GM06990 (cell line): Measurements from ENCODE around the gene SCAMP1.

Experiments used
- DNase-seq: peaks from one replicate; pipeline ENCODE4 v3.0.0-alpha.2; 2011; ENCODE audit not compliant: insufficient read length; ENCODE audit errors: extremely low read depth
- H3K27me3 ChIP-seq: replicated peaks from 2 replicates; pipeline ENCODE4 v1.6.0; 2011; ENCODE audit warnings: low read length; ENCODE audit not compliant: control insufficient read depth, insufficient read depth
- H3K36me3 ChIP-seq: 2 replicates; pipeline ENCODE4 v1.5.1; 2011; ENCODE audit warnings: low read length; ENCODE audit not compliant: control insufficient read depth, insufficient read depth
- H3K4me3 ChIP-seq: replicated peaks from 2 replicates; pipeline ENCODE4 v1.5.1; 2011; ENCODE audit warnings: low read depth, mild to moderate bottlenecking, control low read depth, low read length
- TF ChIP-seq, protein P1 (sequence below): IDR thresholded peaks from 2 replicates; pipeline ENCODE4 v1.5.1; 2011; ENCODE audit warnings: low read length, control low read depth, mild to moderate bottlenecking, inconsistent platforms; ENCODE audit not compliant: insufficient read depth, poor library complexity, severe bottlenecking

SCAMP1 gene

GRCh38 chr5:78361631-78361993 lies 1.2 kb downstream of the SCAMP1 start:
- TF ChIP-seq, protein P1, sequence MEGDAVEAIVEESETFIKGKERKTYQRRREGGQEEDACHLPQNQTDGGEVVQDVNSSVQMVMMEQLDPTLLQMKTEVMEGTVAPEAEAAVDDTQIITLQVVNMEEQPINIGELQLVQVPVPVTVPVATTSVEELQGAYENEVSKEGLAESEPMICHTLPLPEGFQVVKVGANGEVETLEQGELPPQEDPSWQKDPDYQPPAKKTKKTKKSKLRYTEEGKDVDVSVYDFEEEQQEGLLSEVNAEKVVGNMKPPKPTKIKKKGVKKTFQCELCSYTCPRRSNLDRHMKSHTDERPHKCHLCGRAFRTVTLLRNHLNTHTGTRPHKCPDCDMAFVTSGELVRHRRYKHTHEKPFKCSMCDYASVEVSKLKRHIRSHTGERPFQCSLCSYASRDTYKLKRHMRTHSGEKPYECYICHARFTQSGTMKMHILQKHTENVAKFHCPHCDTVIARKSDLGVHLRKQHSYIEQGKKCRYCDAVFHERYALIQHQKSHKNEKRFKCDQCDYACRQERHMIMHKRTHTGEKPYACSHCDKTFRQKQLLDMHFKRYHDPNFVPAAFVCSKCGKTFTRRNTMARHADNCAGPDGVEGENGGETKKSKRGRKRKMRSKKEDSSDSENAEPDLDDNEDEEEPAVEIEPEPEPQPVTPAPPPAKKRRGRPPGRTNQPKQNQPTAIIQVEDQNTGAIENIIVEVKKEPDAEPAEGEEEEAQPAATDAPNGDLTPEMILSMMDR, result no peak
- H3K4me3 ChIP-seq, result peak overlapping the region; percentile 95
- no peaks in the 10 kb centered on the region for H3K27me3 ChIP-seq
- peaks cover 3% of the 10 kb centered on the region for H3K36me3 ChIP-seq
- DNase-seq, result no peak

GRCh38 chr5:78362220-78362619 lies 1.8 kb downstream of the SCAMP1 start:
- TF ChIP-seq, protein P1, result no peak
- no peaks in the 10 kb centered on the region; the same call in 1 of the 2 replicates for H3K36me3 ChIP-seq
- no peak for DNase-seq
- H3K27me3 ChIP-seq, result no peaks in the 10 kb centered on the region
- no peak overlapping the region for H3K4me3 ChIP-seq

DNA sequence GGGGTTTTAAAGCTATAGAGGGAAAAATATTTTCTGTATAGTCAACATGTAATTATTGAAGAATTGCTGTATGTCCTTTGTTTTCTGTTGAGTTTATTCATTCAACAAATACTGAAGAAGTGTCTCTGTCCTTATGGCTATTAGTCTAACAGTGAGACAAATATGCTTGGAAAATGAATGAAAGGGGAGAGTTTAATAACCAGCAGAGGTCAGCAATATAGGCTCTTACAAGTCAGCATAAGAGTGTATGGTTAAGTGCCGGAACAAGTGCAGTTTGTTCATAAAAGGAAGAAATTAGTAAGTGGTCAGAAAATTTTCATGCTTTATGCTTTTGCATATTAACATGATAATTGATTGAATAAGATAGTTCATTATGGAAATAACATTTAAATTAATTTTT lies 3.6 kb downstream of the SCAMP1 start:
- TF ChIP-seq, protein P1, result no peak
- Histone ChIP-seq H3K36me3 (no peaks in the 10 kb centered on the region), H3K27me3 (no peaks in the 10 kb centered on the region), H3K4me3 (no peak overlapping the region)
- no peak for DNase-seq

- Histone ChIP-seq H3K4me3 (no peak overlapping the region), H3K36me3 (no peaks in the 10 kb centered on the region), H3K27me3 (no peaks in the 10 kb centered on the region)
- no peak for DNase-seq
- TF ChIP-seq, protein P1, result peak; percentile 32
Observed at GRCh38 chr5:78367318-78367991, 7.0 kb downstream of the SCAMP1 start.

DNA sequence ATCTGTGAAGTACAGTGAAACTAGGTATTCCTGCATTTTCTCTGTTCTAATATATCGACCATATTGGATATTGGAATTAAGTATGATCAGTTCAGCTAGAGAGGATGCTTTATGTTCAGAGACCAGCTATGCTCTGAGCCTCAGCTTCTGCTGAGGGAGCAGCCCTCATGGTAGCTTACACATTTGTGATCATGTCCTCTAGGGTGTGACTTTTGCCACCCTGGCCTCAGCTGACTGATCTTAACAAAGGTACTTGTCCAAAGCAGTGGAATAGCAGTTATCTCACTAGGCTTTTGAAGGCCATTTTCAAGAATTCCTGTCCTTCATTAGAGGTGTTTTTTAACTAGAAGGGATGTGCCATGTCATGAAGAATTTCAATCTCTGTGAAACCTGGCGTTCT lies 9.3 kb downstream of the SCAMP1 start:
- TF ChIP-seq, protein P1, result no peak
- no peak for DNase-seq
- no peaks in the 10 kb centered on the region for H3K27me3 ChIP-seq
- H3K36me3 ChIP-seq, result no peaks in the 10 kb centered on the region
- H3K4me3 ChIP-seq, result no peak overlapping the region

GRCh38 chr5:78373231-78373630 lies 12.8 kb downstream of the SCAMP1 start:
- TF ChIP-seq, protein P1, result no peak
- no peaks in the 10 kb centered on the region for H3K36me3 ChIP-seq
- no peak for DNase-seq
- H3K27me3 ChIP-seq, result no peaks in the 10 kb centered on the region
- no peak overlapping the region for H3K4me3 ChIP-seq
